ENCODE measurements around the gene UCP1. TPM values are rescaled to one million over a fixed set of nuclear protein-coding genes. Genes with fewer than 3 reads are reported as not detected.

The UCP1 gene, protein sequence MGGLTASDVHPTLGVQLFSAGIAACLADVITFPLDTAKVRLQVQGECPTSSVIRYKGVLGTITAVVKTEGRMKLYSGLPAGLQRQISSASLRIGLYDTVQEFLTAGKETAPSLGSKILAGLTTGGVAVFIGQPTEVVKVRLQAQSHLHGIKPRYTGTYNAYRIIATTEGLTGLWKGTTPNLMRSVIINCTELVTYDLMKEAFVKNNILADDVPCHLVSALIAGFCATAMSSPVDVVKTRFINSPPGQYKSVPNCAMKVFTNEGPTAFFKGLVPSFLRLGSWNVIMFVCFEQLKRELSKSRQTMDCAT
- total RNA-seq (0.21 TPM in 1 of 2 replicates, not detected in the other), polyA plus RNA-seq (0.11 and 0.12 TPM in 2 replicates)

DNA sequence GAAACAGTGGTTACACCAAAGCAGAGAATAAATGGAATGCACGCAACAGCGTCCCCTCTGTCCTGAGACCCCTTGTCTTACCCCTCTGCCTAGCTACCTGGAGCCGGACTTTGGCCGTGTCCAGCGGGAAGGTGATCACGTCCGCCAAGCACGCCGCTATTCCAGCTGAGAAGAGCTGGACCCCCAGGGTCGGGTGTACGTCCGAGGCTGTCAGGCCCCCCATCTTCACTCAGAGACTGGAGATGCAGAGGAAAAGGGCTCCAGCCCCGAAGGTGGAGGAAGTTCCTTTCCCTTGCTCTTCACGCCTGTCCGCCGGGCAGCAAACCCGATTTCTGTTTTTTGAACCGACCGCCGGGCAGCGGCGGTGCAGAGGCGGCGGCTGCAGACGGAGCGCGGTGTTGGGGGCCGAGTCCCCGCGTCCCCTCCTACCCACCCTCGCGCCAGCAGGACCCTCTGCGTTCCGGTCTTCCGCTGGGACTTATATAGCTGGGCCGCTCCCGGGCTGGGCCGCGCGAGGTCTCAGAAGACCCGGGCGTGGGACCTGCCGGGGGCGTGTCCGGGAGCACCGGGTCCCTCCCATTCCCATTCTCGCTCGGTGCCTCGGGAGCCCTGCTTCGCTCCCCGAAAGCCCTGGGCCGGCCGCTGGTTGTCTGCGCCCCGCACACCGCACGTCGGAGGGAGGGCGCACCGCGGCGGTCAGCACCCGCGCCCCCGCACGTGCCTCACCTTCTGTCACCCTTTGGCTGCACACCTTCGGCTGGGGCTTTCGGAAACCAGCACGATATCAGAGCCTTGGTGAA, at the start of gene UCP1:
Gene UCP1 (minus strand): TSS at position 455 of the 800 bp plus-strand sequence. CDS start 232 bp downstream, at position 223.
- H3K4me3 ChIP-seq: peak within 1 kb of the TSS; percentile 51
- no peaks in the 10 kb centered on the region for H3K9me3 ChIP-seq (ENCODE audit: low read depth)
- H3K27ac ChIP-seq: no peak within 1 kb of the TSS
- DNase-seq (ENCODE audit: low read depth in 1 of 2, low spot score in 1 of 2): peak; percentile 6 to 72
- H3K4me1 ChIP-seq (ENCODE audit: low read depth): no peaks in the 10 kb centered on the region
- TF ChIP-seq, protein P1, sequence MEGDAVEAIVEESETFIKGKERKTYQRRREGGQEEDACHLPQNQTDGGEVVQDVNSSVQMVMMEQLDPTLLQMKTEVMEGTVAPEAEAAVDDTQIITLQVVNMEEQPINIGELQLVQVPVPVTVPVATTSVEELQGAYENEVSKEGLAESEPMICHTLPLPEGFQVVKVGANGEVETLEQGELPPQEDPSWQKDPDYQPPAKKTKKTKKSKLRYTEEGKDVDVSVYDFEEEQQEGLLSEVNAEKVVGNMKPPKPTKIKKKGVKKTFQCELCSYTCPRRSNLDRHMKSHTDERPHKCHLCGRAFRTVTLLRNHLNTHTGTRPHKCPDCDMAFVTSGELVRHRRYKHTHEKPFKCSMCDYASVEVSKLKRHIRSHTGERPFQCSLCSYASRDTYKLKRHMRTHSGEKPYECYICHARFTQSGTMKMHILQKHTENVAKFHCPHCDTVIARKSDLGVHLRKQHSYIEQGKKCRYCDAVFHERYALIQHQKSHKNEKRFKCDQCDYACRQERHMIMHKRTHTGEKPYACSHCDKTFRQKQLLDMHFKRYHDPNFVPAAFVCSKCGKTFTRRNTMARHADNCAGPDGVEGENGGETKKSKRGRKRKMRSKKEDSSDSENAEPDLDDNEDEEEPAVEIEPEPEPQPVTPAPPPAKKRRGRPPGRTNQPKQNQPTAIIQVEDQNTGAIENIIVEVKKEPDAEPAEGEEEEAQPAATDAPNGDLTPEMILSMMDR (IDR thresholded peaks at IDR 0.05; ENCODE audit: low read depth, low read length): no peak
- peaks cover 89% of the 10 kb centered on the region for H3K27me3 ChIP-seq
- H3K36me3 ChIP-seq: no peaks in the 10 kb centered on the region

DNA sequence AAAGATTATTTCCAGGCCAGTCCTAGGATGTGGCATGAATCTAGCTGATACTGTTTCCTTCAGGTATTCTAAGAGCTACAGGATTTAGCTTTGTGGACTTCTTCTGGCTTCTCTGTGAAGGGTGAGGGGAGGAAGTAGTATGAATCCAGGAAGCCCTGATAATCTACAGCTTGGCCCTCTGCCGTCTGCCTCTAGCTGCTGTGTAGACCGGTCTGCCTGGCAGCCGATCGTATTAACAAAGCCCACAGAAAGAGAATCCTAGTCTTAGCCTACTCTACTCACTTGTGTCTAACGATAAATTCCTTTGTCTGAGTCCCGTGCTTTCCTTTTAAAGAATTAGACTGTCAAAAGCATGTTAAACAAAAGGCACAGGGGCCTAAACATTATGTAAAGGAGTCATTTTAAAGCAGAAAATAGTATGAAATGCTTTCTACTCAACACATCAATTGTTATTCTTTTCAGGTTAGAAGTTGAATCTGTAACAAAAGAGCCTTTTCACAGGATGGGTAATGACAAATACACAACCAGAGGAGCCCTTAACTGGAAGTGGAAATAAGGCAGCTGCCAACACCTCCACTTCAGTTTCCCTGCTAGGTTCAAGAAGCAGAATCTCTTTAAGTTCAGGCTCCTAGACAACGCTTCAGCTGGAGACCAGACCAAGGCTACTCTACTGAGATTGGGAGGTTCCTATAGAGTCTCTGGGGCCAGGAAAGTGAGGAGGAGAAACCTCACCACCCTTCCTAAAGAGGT, 48.9 kb upstream of the UCP1 start:
- Histone ChIP-seq H3K27me3 (no peaks in the 10 kb centered on the region), H3K4me1 (ENCODE audit: low read depth) (no peaks in the 10 kb centered on the region), H3K36me3 (no peaks in the 10 kb centered on the region), H3K9me3 (ENCODE audit: low read depth) (no peaks in the 10 kb centered on the region), H3K4me3 (no peak overlapping the region), H3K27ac (no peak overlapping the region)
- TF ChIP-seq, protein P1 (IDR thresholded peaks at IDR 0.05; ENCODE audit: low read depth, low read length): no peak
- DNase-seq (ENCODE audit: low read depth in 1 of 2, low spot score in 1 of 2): peak in 1 of 2 donors; percentile 52

DNA sequence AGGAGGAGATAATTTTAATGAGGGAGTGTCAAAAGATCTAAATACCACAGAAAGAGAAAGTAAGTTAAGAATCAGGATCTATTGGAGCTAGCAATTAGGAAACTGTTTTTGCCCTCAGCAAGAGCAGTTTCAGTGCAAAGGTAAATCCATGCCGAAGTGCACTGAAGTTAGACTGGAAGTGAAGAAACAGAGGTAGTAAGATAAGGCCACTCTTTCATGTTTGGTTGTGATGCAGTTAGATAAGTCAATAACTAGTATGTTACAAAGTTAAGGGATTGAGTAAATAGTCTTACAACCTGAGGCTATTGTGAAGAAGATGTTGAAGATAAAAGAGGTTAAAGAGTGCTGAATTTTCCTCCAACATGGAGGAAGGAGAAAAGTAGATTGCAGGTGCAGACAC, 46.7 kb upstream of the UCP1 start:
- DNase-seq (ENCODE audit: low read depth in 1 of 2, low spot score in 1 of 2): no peak
- Histone ChIP-seq H3K4me1 (ENCODE audit: low read depth) (no peaks in the 10 kb centered on the region), H3K27me3 (no peaks in the 10 kb centered on the region), H3K36me3 (no peaks in the 10 kb centered on the region), H3K27ac (no peak overlapping the region), H3K4me3 (no peak overlapping the region), H3K9me3 (ENCODE audit: low read depth) (no peaks in the 10 kb centered on the region)
- TF ChIP-seq, protein P1 (IDR thresholded peaks at IDR 0.05; ENCODE audit: low read depth, low read length): no peak

DNA sequence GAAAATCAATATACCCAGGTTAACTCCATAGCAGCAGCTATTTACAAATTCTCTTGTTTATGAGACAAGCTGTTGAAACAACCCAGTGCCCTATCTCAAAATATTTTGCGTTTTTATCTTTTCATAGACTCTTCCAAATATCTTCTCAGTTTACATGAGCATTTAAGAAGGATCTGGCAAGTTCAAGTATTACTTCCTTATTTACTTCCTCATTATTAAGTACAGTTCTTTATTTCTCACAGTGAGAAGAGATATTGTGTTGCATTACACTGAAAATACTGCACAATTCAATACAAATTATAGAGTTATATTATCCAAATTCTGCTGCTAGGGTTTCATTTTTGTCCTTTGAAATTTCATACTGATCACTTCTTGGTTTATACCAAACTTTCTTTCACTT, 43.6 kb upstream of the UCP1 start:
- H3K4me1 ChIP-seq (ENCODE audit: low read depth): peaks cover 3% of the 10 kb centered on the region
- H3K27ac ChIP-seq: no peak overlapping the region
- no peak for DNase-seq (ENCODE audit: low read depth in 1 of 2, low spot score in 1 of 2)
- no peak overlapping the region for H3K4me3 ChIP-seq
- H3K27me3 ChIP-seq: no peaks in the 10 kb centered on the region
- TF ChIP-seq, protein P1 (IDR thresholded peaks at IDR 0.05; ENCODE audit: low read depth, low read length): no peak
- no peaks in the 10 kb centered on the region for H3K36me3 ChIP-seq
- H3K9me3 ChIP-seq (ENCODE audit: low read depth): no peaks in the 10 kb centered on the region

DNA sequence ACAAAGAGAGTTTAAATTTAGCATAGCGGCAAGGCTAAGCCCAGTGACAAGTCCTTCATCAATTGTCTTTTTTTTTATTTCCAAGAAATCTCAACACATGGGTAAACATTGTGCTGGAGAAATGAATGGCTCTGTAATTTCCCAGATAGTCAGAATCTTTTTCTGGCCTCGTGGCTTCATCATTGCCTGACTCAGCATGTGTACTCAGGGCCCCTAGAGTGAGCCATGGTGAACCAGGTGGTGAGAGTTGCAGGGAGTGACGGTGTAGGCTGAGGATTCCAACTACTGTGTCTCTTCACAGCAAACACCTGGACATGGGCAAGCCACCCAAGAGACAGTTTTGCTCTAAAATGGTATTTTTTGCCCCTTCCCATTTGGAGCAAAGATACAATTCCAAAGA, 43.1 kb upstream of the UCP1 start:
- Histone ChIP-seq H3K9me3 (ENCODE audit: low read depth) (no peaks in the 10 kb centered on the region), H3K4me3 (no peak overlapping the region), H3K27me3 (no peaks in the 10 kb centered on the region), H3K27ac (no peak overlapping the region), H3K36me3 (no peaks in the 10 kb centered on the region), H3K4me1 (ENCODE audit: low read depth) (peaks cover 3% of the 10 kb centered on the region)
- TF ChIP-seq, protein P1 (IDR thresholded peaks at IDR 0.05; ENCODE audit: low read depth, low read length): no peak
- no peak for DNase-seq (ENCODE audit: low read depth in 1 of 2, low spot score in 1 of 2)
